Measurements from ENCODE around the gene SERPINB7. TPM values are rescaled to one million over a fixed set of nuclear protein-coding genes. Genes with fewer than 3 reads are reported as not detected.

The SERPINB7 gene
- polyA plus RNA-seq, 1 of the 3 experiments (the other 2 are of a cell fraction) = 99.5 TPM

DNA sequence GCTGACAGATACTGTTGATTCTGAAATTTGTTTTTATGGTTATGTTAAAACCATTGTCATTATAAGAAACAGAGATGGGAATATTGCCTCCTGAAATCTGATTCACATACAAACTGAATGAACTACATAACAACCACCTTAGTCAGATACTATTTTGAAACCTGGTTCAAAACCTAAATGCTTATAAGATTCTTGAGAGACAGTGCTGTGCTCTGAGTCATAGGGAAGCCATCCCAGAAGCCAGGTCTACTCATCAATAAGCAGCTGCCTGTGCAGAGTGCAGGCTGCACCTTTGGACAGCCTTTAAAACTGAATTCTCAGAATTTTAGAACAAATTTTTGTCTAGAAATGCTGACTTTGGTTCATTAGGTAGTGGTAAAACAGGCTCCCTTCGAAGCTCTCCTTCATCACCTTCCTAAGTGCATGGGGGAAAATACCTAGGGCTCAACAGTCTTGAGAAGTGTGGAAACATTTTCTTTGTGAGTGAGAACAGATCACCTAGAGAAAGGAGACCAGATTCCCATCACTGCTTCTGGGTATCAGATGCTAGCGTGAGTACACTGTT is at the start of gene SERPINB7 (continued):
- no peak for TF ChIP-seq SIN3A (IDR thresholded peaks at IDR 0.05; ENCODE audit: borderline replicate concordance, low read depth, low read length)
- TF ChIP-seq EZH2phosphoT487 (IDR thresholded peaks at IDR 0.05; ENCODE audit: borderline replicate concordance, low read depth) = no peak
- TF ChIP-seq MEF2A (IDR thresholded peaks at IDR 0.05; ENCODE audit: borderline replicate concordance, low read depth) = peak; percentile 99
- no peak for TF ChIP-seq FOXJ3 (CRISPR knock-in tag; IDR thresholded peaks at IDR 0.05)
- TF ChIP-seq MXI1 (IDR thresholded peaks at IDR 0.05; ENCODE audit: low read depth, low read length) = no peak
- TF ChIP-seq RCOR1 (IDR thresholded peaks at IDR 0.05; ENCODE audit: low read length) = no peak
- TF ChIP-seq SMC3 (IDR thresholded peaks at IDR 0.05; ENCODE audit: low read depth, low read length) = no peak
- no peak for TF ChIP-seq NRF1 (IDR thresholded peaks at IDR 0.05; ENCODE audit: low read depth, low read length)

DNA sequence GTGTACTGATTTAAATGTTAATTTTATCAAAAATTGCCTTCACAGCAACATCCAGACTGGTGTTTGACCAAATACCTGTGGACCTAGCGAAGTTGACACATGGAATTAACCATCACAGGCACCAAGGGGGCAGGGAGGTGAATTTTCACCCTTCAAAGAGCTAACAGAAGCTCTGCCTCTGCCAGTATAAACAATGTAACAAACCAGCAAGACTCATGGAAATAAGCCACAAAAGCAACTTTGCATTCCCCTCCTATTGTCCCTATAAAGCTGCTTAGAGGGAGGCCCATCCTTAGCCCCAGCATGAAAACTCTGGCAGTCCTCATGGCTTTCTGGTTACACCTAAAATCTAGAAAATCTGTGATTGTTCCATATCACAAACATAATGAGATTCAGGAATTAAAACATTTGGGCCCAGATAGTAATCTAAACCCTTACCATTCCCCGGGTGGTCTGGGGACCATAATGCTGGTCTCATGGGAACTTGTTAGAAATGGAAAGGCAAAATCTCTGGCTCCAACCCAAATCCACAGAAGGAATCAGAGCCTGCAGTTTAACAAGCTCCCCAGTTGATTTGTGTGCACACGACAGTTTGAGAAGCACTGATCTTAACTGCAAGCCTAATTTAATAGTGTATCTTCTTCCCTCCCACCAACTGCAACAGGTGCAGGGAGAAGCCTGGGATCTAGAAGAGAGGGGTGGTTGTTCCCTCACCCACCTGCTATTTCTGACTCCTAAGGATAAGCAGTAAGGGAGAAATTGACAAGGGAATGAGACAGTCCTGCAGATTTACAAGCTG is 49.3 kb upstream of the SERPINB7 start:
- no peaks in the 10 kb centered on the region for H3K9me3 ChIP-seq
- no peaks in the 10 kb centered on the region for H3K79me2 ChIP-seq (ENCODE audit: insufficient read depth)
- H3F3A ChIP-seq (replicated peaks; ENCODE audit: insufficient read depth) = no peaks in the 10 kb centered on the region
- 12% methylated on average over 3 of the region's 3 CpGs for WGBS (ENCODE audit: low lambda C conversion rate)
- no peaks in the 10 kb centered on the region for H3K9me2 ChIP-seq
- H2AFZ ChIP-seq (ENCODE audit: low read depth) = no peak overlapping the region
- H3K27ac ChIP-seq (ENCODE audit: low read depth in 2 of 2, low read length in 1 of 2) = no peak overlapping the region
- no peak overlapping the region for H3K4me3 ChIP-seq (ENCODE audit: low read depth in 2 of 2, low read length in 1 of 2)
- H3K9ac ChIP-seq = no peak overlapping the region
- H3K4me2 ChIP-seq = no peak overlapping the region
- no peaks in the 10 kb centered on the region; the same call in 1 of the 2 replicates for H3K27me3 ChIP-seq (ENCODE audit: insufficient read depth)
- H3K4me1 ChIP-seq (ENCODE audit: control insufficient read depth in 1 of 2, insufficient read depth in 2 of 2, low read depth in 1 of 2, low read length in 1 of 2) = no peaks in the 10 kb centered on the region
- TF ChIP-seq POLR2AphosphoS5 (IDR thresholded peaks at IDR 0.05; ENCODE audit: low read depth, low read length) = no peak
- TF ChIP-seq MXI1 (IDR thresholded peaks at IDR 0.05; ENCODE audit: low read depth, low read length) = no peak
- TF ChIP-seq GABPA (IDR thresholded peaks at IDR 0.05; ENCODE audit: low read depth) = no peak
- TF ChIP-seq, protein P1, sequence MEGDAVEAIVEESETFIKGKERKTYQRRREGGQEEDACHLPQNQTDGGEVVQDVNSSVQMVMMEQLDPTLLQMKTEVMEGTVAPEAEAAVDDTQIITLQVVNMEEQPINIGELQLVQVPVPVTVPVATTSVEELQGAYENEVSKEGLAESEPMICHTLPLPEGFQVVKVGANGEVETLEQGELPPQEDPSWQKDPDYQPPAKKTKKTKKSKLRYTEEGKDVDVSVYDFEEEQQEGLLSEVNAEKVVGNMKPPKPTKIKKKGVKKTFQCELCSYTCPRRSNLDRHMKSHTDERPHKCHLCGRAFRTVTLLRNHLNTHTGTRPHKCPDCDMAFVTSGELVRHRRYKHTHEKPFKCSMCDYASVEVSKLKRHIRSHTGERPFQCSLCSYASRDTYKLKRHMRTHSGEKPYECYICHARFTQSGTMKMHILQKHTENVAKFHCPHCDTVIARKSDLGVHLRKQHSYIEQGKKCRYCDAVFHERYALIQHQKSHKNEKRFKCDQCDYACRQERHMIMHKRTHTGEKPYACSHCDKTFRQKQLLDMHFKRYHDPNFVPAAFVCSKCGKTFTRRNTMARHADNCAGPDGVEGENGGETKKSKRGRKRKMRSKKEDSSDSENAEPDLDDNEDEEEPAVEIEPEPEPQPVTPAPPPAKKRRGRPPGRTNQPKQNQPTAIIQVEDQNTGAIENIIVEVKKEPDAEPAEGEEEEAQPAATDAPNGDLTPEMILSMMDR (IDR thresholded peaks at IDR 0.05) = no peak
- no peak for TF ChIP-seq NRF1 (IDR thresholded peaks at IDR 0.05; ENCODE audit: low read depth, low read length)
- no peak for TF ChIP-seq RAD21 (IDR thresholded peaks at IDR 0.05; ENCODE audit: low read length)
- no peak for TF ChIP-seq CHD2 (IDR thresholded peaks at IDR 0.05; ENCODE audit: low read length, partially characterized antibody)
- no peak for TF ChIP-seq ELF1 (IDR thresholded peaks at IDR 0.05)
- TF ChIP-seq, protein P2, sequence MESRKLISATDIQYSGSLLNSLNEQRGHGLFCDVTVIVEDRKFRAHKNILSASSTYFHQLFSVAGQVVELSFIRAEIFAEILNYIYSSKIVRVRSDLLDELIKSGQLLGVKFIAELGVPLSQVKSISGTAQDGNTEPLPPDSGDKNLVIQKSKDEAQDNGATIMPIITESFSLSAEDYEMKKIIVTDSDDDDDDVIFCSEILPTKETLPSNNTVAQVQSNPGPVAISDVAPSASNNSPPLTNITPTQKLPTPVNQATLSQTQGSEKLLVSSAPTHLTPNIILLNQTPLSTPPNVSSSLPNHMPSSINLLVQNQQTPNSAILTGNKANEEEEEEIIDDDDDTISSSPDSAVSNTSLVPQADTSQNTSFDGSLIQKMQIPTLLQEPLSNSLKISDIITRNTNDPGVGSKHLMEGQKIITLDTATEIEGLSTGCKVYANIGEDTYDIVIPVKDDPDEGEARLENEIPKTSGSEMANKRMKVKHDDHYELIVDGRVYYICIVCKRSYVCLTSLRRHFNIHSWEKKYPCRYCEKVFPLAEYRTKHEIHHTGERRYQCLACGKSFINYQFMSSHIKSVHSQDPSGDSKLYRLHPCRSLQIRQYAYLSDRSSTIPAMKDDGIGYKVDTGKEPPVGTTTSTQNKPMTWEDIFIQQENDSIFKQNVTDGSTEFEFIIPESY (IDR thresholded peaks at IDR 0.05; ENCODE audit: borderline replicate concordance, low read depth) = no peak
- TF ChIP-seq, protein P3, sequence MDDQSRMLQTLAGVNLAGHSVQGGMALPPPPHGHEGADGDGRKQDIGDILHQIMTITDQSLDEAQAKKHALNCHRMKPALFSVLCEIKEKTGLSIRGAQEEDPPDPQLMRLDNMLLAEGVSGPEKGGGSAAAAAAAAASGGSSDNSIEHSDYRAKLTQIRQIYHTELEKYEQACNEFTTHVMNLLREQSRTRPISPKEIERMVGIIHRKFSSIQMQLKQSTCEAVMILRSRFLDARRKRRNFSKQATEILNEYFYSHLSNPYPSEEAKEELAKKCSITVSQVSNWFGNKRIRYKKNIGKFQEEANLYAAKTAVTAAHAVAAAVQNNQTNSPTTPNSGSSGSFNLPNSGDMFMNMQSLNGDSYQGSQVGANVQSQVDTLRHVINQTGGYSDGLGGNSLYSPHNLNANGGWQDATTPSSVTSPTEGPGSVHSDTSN (IDR thresholded peaks at IDR 0.05) = no peak
- TF ChIP-seq GATA2 (CRISPR knock-in tag; IDR thresholded peaks at IDR 0.05) = no peak
- TF ChIP-seq RFX5 (IDR thresholded peaks at IDR 0.05; ENCODE audit: low read length) = no peak
- TF ChIP-seq SIN3A (IDR thresholded peaks at IDR 0.05; ENCODE audit: borderline replicate concordance, low read depth, low read length) = no peak
- ChIA-PET CTCF (no interaction called here), POLR2A (no interaction called here)
- DNase-seq = no peak
- H4K20me1 ChIP-seq (ENCODE audit: insufficient read depth) = no peaks in the 10 kb centered on the region
- H3K36me3 ChIP-seq (replicated peaks in 1 of 2; ENCODE audit: control insufficient read depth in 1 of 2, insufficient read depth in 2 of 2, low read length in 1 of 2) = no peaks in the 10 kb centered on the region

All from SK-N-SH (cell line).